Stimulated activated CD4-positive, alpha-beta T cell treated with anti-CD3 and anti-CD28 coated beads, Interleukin-1b, Interleukin-23, amount 100 ng/mL, for 1 hour (primary cell): ENCODE data around the gene C2.
"Not testable (repeated sequence)": the region's sequence is repeated elsewhere in the genome, so short reads cannot be mapped to it uniquely, and the experiment has no call there.

Experiments used
- DNase-seq, 2 donors: peaks; one replicate each; pipeline ENCODE4 v3.0.0-alpha.2; 2020; ENCODE audit warnings: low read depth in 2 of 2

The C2 gene

DNA sequence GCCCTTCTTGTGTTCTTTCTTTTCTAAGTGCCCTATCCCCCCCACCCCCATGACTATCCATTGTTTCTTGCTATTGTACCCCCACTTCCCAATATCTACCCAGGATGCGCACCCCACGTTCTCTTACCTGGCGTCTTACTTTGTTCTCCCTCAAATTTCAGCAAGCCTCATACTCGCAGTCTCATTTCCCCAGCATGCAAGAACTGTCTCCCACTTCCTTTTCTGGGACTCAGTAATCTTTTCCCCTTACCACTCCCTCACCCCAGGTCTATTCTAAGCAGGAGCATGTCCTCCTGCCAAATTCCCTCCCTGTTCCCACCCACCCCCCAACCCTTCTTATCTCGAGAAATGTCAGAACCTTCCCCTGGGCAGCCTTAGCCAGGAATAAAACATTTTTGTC lies 28.3 kb upstream of the C2 start:
- DNase-seq, result no peak

GRCh38 chr6:31899882-31900722 lies 27.4 kb upstream of the C2 start:
- DNase-seq, result no peak

- DNase-seq, result no peak
Observed at GRCh38 chr6:31900917-31901414, 26.6 kb upstream of the C2 start.

DNA sequence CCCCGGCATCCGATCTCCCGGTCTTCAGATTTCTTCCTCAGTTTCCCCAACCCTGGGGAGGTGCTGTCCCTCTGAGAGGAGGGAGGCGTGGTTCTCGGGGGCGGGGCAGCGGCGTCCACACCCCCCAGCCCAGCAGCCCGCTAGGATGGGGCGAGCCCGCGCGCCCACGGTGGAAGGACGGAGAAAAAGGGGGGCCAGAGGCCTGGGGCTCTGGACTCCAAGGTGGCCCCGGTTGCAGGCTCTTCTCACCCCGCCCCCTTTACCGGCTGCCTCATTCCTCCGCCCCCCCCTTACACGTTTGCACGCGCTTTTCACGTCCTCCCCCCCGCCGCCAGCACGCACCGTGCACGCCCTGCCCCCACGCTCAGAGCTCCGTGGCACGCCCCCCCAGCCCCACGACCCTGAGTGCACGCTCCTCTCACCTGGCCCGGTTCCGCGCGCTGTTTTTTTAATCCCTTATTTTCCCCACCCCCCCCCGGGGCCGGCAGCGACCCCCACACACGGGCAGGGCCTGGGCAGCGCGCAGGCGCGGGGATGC lies 26.0 kb upstream of the C2 start:
- DNase-seq, result peak in 1 of 2 donors; percentile 51

- DNase-seq, result peak; percentile 68
Observed at GRCh38 chr6:31901953-31902643, 25.4 kb upstream of the C2 start, which contains the start of gene ZBTB12. ZBTB12 (minus strand) TSS chr6:31902086; CDS start chr6:31901305, 781 bp downstream.

DNA sequence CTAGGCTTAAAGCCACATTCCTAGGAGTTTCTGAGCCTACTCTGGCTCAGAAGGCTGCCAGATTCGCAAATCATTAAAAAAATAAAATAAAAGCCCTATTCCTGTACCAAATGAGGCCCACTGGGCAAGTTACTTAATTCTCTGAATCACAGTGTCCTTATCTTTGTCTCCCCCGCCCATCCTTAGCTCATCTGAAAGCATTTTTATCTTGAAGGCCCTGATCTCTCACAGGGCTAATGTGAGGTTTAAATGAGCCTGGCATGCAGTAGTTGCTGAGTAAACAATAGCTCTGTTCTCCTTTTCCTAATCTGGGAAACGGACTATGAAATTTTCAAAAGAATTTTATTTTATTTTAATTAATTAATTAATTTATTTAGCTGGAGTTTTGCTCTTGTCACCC lies 23.6 kb upstream of the C2 start:
- no peak for DNase-seq

GRCh38 chr6:31905041-31905440 lies 22.5 kb upstream of the C2 start:
- no peak for DNase-seq

- no peak for DNase-seq
Observed at GRCh38 chr6:31906122-31906521, 21.4 kb upstream of the C2 start.

DNA sequence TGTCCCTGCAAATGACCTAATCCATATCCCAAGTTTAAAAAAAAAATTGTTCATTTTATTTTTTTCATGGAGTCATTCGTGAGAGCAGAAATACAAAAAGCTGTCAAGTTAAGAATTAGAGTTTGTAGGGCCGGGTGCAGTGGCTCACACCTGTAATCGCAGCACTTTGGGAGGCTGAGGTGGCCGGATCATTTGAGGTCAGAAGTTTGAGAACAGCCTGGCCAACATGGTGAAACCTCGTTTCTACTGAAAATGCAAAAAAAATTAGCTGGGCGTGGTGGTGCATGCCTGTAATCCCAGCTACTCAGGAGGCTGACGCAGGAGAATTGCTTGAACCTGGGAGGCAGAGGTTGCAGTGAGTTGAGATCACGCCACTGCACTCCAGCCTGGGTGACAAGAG lies 20.8 kb upstream of the C2 start:
- DNase-seq, result not testable (repeated sequence)

- DNase-seq, result no peak
Observed at GRCh38 chr6:31907158-31907813, 20.2 kb upstream of the C2 start.

DNA sequence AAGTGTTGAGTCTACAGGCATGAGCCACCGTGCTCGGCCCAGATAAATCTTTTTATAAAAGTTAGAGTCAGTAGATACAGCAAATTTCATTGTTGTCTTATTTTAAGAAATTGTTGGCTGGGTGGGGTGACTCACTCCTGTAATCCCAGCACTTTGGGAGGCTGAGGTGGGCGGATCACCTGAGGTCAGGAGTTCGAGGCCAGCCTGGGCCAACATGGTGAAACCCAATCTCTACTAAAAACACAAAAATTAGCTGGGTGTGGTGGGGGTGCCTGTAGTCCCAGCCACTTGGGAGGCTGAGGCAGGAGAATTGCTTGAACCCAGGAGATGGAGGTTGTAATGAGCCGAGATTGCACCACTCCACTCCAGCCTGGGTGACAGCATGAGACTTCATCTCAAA lies 19.3 kb upstream of the C2 start:
- DNase-seq, result not testable (repeated sequence)

DNA sequence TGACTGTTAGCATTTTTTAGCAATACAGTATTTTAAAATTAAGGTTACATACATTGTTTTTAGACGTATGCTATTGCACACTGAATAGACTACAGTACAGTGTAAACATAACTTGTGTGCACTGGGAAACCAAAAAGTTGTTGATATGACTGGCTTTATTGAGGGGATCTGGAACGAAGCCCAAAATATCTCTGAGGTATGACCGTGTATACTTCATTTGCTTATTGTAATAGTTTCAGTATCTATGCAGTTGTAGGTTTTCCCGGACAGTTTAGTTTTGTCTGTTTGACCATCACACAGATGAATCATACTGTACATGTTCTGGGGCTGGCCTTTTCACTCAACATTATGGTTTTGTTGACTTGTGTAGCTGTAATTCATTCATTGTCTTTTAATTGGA lies 18.7 kb upstream of the C2 start:
- no peak for DNase-seq

DNA sequence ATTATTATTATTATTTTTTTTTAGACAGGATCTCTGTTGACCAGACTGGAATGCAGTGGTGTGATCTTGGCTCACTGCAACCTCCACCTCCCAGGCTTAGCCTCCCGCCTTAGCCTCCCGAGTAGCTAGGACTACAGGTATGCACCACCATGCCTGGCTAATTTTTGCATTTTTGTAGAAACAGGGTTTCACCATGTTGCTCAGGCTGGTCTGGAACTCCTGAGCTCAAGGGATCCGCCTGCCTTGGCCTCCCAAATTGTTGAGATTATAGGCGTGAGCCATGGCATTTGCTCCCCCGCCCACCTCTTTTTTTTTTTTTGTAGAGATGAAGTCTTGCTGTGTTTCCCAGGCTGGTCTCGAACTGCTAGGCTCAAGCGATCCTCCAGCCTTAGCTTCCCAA lies 18.2 kb upstream of the C2 start:
- DNase-seq, result not testable (repeated sequence)

- DNase-seq, result no peak
Observed at GRCh38 chr6:31911826-31912585, 15.5 kb upstream of the C2 start.

GRCh38 chr6:31915351-31915750 lies 12.2 kb upstream of the C2 start:
- no peak for DNase-seq

DNA sequence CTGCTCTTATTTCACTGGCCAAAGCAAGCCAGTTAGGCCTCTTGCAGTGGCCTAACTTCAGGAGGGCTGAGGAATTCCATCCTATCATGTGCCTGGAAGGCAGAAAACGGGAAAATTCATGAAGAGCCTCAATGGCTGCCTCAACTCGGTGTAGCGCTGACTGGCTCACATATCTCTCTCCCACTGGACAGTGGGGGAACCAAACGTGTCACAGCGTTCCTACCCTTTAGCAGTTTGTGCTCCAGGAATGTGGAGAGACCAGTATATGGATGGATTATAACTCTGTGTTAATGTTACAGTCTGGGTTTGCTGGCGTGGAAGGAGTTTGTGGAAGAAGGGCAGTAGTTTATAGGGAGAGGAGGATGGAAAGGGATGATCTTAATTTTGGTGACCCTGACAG lies 11.8 kb upstream of the C2 start:
- DNase-seq, result no peak

GRCh38 chr6:31918069-31918720 lies 9.3 kb upstream of the C2 start:
- DNase-seq, result no peak

- DNase-seq, result no peak
Observed at GRCh38 chr6:31919624-31920303, 7.8 kb upstream of the C2 start.

DNA sequence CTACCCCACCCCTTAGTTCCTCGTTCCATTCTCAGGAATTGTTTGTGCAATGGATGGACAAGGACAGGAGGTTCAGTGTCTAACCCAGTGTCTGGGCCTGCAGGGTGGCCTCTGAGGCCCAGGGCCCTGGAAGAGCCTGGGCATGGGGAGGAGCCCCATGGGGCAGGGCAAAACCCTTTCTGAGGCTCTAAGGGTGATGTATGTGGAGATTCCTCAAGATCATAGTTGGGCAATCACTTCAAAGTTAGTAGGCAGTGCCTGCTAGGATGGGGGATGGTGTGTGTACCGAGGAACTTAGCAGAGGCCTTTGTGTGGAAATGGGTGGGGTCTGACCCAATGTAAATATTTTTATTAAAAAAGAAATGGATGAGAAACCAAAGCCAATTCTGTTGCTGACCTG lies 6.7 kb upstream of the C2 start:
- DNase-seq, result no peak

DNA sequence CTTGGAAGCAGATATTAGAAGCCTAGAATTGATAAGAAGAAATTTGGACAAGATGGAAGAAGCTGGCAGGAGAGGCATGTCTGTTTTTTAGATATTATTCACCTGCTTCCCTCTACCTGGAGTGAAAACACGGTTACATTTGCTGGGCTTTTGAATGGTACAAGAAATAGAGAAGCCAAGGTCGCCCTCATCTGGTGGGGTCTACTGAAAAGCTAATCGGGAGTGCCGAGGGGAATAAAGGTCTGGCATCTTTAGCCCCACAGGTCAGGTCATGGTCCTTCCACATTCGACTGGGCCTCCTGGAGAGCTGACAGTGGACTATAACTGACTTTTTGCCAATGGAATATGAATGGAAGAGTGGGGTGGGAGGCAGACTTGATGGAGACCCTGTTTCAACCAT lies 4.6 kb upstream of the C2 start:
- no peak for DNase-seq
